ENCODE measurements around the gene HOXA1.

Gene HOXA1

DNA sequence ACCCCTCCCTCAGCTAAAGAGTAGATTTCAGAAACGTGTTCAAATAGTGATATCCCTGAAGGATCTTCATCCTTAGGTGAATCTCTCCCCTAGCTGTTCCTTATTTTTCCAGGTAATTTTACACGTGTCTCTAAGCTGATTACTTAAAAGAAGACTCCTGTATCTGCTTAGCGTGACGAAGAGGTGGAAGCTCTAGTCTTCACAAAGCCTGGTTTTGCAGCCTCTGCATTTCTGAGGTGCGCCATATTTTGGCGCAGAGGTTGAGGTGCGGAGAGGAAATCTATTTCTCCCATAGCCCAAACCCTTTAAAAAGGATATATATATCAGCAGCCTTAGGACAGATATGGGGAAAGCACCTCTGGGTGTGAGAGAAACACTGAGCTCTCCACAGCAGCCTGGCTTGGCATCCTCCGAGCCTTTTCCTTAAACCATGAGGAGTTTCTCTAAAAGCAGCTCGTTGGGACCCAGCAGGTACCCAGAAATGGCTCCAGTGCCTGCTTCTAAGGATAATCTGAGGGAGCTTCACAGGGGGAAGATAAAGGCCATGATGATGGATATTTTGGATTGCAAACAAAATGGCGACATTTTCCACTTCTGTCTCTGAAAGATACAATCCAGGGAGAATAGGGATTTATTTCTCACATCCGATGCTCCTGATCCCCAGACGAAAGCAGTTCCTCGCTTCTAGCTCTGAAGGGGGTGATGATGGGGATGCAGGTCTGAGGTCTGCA is 9.7 kb upstream of the HOXA1 start:
- no peak for DNase-seq (ENCODE audit: low read depth in 2 of 2)

- DNase-seq (ENCODE audit: low read depth in 2 of 2): no peak
Measured at GRCh38 chr7:27104341-27105058, 8.7 kb upstream of the HOXA1 start.

DNA sequence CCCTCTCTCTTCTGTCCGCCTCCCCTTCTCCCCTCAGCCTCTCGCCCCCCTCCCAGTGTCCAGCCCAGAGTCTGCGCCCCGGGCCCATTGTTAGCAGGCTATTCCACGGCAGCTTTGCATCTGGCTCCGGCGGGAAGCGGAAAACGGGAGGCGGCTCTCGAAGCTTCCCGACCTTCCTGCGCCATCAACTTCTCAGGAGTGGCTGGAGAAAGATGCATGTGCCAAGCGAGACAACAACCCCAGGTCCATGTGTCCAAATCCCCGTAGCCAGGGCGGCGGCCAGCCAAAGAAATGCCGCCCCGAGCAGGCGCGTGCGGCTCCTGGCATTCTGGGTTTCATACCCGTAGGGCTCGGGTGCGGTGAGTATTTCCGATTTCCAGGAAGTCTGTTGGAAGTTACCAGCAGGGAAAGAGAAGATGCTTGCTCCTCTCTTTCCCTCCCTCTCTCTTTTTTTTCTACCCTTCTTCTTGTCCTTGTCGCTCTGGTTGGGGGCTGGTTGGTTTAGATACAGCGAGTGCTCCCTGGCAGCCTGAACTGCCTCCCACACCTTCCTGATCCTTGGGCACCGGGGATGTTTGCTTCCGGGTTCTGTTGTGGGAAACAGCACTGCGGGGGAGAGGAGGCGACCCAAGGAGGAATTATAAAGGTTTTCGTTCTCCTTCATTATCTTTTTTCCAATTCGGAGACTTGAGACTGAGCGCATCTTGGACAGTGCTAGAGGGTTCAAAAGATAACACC is 7.9 kb upstream of the HOXA1 start:
- DNase-seq (ENCODE audit: low read depth in 2 of 2): no peak

- DNase-seq (ENCODE audit: low read depth in 2 of 2): no peak
Measured at GRCh38 chr7:27102581-27103442, 7.0 kb upstream of the HOXA1 start, which contains the start of gene HOXA2. TSS of gene HOXA2 (minus strand) at chr7:27102683. CDS start at chr7:27102500, 183 bp downstream.

- DNase-seq (ENCODE audit: low read depth in 2 of 2): no peak
Measured at GRCh38 chr7:27101957-27102580, 6.3 kb upstream of the HOXA1 start.

- DNase-seq (ENCODE audit: low read depth in 2 of 2): no peak
Measured at GRCh38 chr7:27101171-27101956, 5.6 kb upstream of the HOXA1 start.

DNA sequence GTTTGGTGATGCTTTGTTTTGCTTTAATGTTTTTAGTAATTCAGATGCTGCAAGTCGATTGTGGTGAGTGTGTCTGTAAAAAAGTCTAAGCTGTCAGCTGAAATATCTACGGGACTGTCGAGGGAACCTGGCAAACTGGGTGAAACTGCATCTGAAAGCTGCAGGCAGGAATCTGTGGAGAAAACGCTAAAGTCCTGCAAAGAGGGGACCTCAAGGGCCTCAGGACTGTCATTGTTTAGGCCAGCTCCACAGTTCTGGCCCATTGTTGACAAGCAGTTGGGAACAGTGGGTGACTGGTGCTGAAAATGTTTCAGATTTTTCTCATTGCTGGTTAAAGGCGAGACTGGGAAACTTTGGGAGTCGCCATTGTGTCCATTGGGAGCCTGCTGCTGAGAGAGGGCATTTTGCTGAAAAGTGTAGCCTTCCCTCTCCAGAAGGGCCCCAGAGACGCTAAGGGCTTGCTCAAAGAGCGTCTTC is 4.9 kb upstream of the HOXA1 start:
- DNase-seq (ENCODE audit: low read depth in 2 of 2): no peak

DNA sequence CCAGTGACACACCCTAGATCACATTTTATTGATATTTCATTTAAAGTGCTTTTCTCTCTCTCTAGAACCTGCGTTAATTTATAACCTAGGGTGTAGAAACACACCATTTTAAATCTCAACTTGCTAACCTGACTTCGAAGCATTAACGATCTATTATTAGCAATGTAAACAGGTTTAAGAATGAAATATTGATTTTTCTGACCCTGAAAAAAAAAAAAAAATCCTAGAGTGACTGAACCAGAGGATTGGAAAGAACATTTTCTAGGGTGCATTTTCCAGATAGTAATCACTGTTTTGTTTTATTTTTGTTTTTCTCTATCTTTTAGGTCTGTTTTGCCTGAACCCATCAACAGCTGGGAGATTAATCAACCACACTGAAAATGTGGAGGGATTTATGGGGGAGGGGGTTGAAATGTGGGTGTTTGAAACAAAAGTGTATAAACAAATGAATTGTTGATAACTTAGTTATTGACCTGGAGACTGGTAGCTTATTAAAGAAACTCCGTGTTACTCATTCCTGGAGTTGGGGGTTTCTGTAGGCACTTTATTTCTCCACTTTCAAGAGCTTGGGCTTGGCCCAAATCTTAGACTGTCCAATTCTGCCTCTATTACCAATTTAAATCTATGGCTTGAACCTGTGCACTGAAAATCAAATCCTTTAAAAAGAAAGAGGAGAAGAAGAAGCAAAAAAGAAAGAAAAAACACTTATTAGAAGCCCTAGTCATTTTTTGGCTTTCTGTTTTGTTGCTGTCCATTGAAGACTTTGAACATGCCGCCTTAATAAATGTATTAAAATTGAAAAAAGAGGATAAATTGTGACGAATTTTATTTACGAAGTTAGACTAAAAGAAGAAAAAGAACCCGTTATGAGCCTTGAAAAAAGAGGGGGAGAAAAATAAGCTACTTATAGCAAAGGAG is 3.9 kb upstream of the HOXA1 start:
- DNase-seq (ENCODE audit: low read depth in 2 of 2): no peak

- no peak for DNase-seq (ENCODE audit: low read depth in 2 of 2)
Measured at GRCh38 chr7:27098578-27099451, 3.0 kb upstream of the HOXA1 start.

- no peak for DNase-seq (ENCODE audit: low read depth in 2 of 2)
Measured at GRCh38 chr7:27097686-27098577, 2.1 kb upstream of the HOXA1 start.

DNA sequence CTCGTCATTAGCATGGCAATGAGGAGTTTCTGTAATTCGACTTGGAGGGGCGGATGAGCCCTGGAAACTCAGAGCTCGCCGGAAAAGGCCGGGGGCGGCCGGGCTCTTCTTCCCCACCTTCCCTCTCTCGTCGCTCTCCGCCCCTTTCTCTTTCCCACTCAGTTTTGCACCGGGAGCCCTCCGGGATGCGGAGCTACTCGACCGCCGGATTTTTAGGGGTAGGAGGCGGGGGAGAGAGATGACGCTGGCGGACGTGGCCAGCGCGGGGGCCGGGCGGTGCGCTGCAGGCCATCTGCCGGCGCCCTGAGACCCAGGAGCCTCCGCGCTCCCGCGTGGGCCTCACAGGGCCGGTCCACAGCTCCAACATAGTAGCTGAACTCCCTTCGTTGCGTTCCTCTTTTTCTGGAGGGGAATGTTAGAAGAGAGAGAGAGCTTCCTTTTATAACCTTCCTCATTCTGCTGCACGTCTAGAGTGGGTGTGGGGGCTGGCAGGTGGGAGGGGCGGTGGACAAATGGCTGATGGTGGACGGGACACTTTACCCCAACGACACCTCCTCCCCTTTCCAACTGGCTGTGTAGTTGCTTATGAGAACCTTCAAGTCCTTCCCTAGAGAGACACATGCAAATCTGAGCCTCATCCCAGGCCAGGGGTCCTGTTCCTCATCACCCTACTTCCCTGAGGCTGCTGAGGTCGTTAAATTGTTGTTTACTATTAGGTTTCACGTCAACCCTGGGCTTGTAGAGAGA is 1.1 kb upstream of the HOXA1 start:
- no peak for DNase-seq (ENCODE audit: low read depth in 2 of 2)

DNA sequence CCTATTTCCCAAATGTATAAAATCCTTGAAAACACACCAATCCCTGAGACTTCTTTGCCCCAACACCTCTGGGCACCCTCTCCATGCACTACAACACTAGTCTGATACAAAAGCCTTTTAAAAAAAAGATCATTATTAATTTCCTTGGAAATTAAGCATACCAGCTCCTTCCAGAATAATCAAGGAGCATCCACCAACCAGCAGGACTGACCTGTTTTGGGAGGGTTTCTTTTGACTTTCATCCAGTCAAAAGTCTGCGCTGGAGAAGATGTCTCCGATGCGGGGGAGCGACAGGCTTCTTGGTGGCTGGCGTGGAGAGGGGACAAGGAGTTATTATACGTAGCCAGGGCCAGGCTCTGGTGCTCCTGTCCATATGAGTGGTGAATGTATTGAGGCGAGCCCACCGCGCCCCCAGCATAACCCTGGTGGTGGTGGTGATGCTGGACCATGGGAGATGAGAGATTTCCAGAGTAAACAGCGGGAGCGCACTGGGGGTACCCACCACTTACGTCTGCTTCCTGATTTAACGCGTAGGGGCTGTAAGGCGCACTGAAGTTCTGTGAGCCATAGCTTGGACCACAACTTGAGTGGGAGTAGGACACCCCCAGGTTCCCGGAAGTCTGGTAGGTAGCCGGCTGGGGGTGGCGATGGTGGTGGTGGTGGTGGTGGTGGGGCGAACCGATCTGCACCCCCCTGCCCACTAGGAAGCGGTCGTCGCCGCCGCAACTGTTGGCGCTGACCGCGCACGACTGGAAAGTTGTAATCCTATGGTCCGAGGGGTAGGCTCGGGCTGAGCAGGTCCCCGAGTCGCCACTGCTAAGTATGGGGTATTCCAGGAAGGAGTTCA is 527 bp downstream of the HOXA1 start:
- DNase-seq (ENCODE audit: low read depth in 2 of 2): no peak

DNA sequence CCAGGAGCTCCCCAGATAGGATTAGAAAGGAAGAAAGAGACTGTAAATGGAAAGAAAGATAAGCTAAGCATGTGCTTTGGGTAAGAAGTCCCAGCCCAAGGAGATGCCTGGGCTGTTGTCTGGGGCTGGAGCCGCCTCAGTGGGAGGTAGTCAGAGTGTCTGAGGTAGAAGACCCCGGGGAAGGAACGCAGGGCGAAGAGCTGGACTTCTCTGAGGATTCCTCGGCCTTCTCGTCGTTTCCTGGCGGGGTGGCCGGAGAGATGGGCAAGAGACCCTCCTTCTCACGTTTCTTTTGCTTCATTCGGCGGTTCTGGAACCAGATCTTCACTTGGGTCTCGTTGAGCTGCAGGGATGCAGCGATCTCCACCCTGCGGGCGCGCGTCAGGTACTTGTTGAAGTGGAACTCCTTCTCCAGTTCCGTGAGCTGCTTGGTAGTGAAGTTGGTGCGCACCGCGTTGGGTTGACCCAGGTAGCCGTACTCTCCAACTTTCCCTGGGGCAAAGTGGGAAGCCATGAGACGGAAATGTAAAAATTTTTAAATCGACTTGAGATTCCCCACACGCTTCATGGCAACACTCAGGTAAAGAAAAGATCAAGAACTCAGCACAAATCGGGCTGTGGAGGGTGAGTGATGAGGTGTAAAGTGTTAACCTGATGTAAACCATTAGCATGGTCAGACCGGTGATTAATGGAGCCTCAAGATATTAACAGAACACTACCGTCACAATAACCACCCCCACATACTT is 1.3 kb downstream of the HOXA1 start:
- no peak for DNase-seq (ENCODE audit: low read depth in 2 of 2)

GRCh38 chr7:27093184-27093895 is 2.5 kb downstream of the HOXA1 start:
- DNase-seq (ENCODE audit: low read depth in 2 of 2): no peak

All from activated CD4-positive, alpha-beta T cell treated with anti-CD3 and anti-CD28 coated beads for 24 hours (primary cell).